AG09309 (cell line): Measurements from ENCODE around the gene CYBRD1.

Source experiments
- DNase-seq: peaks from one replicate; pipeline ENCODE4 v3.0.0-alpha.2; 2010; ENCODE audit warnings: low read depth
- H3K4me3 ChIP-seq: 2 replicates; pipeline ENCODE4 v1.5.1; 2011; ENCODE audit warnings: mild to moderate bottlenecking, low read depth, low read length, moderate library complexity; ENCODE audit not compliant: control insufficient read depth
- TF ChIP-seq, protein P1 (sequence below): IDR thresholded peaks from 2 replicates; pipeline ENCODE4 v1.5.1; 2011; ENCODE audit warnings: mild to moderate bottlenecking, low read depth, low read length, inconsistent platforms; ENCODE audit not compliant: insufficient read depth, control insufficient read depth; ENCODE audit errors: missing control alignments

CYBRD1 gene

DNA sequence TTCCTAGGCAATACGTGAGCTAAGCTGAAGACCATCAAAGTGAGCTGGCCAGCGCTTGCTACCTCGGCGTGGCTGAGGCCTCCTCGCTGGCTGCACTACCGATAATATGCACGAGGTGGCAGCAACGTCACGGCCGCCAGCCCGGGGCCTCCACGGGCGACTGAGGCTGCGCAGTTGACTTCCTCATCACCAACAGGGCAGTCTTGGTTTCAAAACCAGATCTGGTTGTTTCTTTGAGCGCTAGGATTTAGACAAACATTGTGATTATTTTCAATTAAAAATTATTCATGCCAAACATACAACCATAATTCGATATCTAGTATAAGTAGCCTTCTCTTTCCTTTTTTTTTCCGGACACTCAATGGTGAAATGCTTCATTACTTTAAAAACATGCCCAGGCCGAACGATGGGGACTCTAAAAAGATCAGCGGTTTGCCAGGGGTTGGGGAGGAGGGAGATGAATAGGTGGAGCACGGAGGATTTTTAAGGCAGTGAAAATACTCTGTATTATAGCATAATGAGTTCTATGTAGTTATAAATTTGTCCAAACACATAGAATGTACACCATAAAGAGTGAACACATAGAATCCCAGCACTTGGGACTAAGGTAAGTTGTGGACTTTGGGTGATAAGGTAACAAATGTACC lies 52.0 kb downstream of the CYBRD1 start:
- TF ChIP-seq, protein P1, sequence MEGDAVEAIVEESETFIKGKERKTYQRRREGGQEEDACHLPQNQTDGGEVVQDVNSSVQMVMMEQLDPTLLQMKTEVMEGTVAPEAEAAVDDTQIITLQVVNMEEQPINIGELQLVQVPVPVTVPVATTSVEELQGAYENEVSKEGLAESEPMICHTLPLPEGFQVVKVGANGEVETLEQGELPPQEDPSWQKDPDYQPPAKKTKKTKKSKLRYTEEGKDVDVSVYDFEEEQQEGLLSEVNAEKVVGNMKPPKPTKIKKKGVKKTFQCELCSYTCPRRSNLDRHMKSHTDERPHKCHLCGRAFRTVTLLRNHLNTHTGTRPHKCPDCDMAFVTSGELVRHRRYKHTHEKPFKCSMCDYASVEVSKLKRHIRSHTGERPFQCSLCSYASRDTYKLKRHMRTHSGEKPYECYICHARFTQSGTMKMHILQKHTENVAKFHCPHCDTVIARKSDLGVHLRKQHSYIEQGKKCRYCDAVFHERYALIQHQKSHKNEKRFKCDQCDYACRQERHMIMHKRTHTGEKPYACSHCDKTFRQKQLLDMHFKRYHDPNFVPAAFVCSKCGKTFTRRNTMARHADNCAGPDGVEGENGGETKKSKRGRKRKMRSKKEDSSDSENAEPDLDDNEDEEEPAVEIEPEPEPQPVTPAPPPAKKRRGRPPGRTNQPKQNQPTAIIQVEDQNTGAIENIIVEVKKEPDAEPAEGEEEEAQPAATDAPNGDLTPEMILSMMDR = peak; percentile 99
- peak; percentile 8 for DNase-seq
- no peak overlapping the region for H3K4me3 ChIP-seq

DNA sequence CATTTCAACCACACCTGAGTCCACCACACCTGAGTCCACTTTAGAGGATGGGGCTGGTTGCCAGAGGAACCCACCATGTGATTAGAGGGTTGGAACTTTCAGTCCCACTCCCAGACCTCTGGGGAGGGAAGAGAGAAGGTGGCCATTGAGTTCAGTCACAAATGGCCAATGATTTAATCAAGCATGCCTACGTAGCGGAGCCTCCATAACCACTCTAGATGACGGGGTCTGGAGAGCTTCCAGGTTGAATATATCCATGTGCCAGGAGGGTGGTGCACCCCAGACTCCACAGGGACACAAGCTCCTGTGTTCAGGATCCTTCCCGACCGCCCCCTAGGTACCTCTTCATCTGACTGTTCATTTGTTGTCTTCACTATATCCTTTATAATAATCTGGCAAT lies 53.3 kb downstream of the CYBRD1 start:
- TF ChIP-seq, protein P1 = no peak
- no peak for DNase-seq
- H3K4me3 ChIP-seq = no peak overlapping the region

DNA sequence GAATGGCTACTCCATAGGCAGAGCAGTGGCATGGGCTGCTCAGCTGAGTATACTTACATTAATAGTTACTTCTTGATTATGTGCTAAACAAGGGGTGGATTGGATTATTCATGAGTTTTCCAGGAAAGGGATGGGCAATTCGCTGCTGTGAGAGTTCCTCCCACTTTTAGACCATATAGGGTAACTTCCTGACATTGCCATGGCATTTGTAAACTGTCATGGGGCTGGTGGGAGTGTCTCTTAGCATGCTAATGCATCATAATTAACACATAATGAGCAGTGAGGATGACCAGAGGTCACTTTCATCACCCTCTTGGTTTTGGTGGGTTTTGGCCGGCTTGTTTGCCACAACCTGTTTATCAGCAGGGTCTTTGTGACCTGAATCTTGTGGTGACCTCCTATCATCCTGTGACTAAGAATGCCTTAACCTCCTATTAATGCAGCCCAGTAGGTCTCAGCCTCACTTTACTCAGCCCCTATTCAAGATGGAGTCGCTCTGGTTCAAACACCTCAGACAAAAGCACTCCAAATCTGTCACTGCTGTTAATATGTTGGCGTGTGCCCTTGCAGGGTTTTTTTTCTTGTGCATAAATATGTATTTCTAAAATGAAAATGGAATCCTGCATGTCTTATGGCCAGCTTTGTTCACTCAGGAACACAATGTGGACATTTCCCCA lies 56.0 kb downstream of the CYBRD1 start:
- no peak for DNase-seq
- TF ChIP-seq, protein P1 = no peak
- H3K4me3 ChIP-seq = no peak overlapping the region

DNA sequence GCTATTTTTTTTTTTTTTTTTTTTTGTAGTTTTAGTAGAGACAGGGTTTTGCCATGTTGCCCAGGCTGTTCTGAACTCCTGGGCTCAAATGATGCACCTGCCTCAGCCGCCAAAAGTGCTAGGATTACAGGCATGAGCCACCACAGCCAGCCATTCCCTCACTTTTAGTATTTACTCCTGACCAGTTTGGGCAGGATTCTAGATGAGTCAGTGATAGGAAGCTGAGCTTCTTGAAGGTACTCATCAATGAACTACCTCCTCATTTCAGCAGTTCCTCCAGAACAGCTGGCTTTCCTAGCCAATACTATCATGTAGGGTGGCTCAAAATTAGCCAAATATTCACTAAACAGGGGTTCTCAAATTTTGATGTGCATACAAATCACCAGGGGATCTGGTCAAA lies 57.2 kb downstream of the CYBRD1 start:
- H3K4me3 ChIP-seq = no peak overlapping the region
- TF ChIP-seq, protein P1 = no peak
- DNase-seq = no peak

DNA sequence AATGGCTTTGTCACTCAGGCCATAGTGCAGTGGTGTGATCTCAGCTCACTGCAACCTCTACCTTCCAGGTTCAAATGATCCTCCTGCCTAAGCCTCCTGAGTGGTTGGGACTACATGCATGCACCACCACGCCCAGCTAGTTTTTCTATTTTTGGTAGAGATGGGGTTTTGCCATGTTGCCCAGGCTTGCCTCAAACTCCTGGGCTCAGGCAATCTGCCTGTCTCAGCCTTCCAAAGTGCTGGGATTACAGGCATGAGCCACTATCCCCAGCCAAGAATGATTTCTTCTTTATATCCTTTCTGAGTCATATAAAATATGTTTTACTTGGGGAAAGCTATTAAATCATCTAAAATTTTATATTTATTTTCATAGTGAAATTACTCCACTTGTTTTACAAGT lies 61.3 kb downstream of the CYBRD1 start:
- TF ChIP-seq, protein P1 = no peak
- no peak overlapping the region for H3K4me3 ChIP-seq
- DNase-seq = no peak

DNA sequence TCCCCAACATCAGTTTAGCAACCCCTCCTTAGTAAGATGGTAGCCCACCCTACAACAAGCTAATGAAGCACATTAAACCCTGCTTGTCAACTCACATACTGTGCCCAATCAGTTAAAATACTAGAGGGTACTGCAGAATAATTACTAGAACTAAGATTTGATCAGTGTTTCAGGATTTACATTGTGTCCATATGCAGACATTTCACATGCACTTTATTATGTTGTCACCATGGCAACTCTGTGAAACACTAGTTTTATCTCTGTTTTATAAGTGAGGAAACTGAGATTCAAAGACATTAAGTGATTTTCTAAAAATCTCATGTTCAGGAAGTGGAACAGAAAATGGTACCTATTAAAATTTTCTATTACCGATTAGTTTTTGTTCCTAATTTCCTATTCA lies 61.7 kb downstream of the CYBRD1 start:
- DNase-seq = no peak
- TF ChIP-seq, protein P1 = no peak
- H3K4me3 ChIP-seq = no peak overlapping the region

DNA sequence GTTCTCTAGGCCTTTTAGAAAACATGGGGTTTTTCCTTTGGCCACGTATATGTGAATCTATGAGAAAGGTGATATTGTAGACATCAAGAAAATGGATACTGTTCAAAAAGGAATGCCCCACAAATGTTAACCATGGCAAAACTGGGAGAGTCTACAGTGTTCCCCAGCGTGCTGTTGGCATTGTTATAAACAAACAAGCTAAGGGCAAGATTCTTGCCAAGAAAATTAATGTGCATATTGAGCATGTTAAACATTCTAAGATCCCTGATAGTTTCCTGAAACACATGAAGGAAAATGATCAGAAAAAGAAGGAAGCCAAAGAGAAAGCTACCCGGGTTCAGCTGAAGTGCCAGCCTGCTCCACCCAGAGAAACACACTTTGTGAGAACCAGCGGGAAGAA lies 64.9 kb downstream of the CYBRD1 start:
- TF ChIP-seq, protein P1 = no peak
- H3K4me3 ChIP-seq = no peak overlapping the region
- DNase-seq = no peak
